Thoracic aorta endothelial cell (primary cell): Measurements from ENCODE around the gene G3BP1. TPM values are rescaled to one million over a fixed set of nuclear protein-coding genes. Genes with fewer than 3 reads are reported as not detected.

Experiments used
- total RNA-seq: library from RNA; depleted of rRNA; stranded (reverse); fragments of >200 nt; gene quantifications from 2 replicates; pipeline ENCODE4 v1.2.3, GENCODE V29; 2012

The G3BP1 gene
- total RNA-seq: 328 and 332 TPM in 2 replicates

GRCh38 chr5:151771259-151772028 lies at the start of gene G3BP1:
Gene G3BP1 (plus strand): TSS chr5:151771954. CDS start chr5:151786621, 14,667 bp downstream.

GRCh38 chr5:151758430-151759241 lies 13.1 kb upstream of the G3BP1 start, which contains the start of gene ATOX1:
Gene ATOX1 (minus strand): TSS chr5:151758631. CDS start chr5:151758551, 80 bp downstream.

Other genes starting within 250 kb of the G3BP1 start
- under 0.01 TPM in 1 of 2 replicates, not detected in the other for gene FAT2, start 180.6 kb upstream of the G3BP1 start, total RNA-seq
- 932 and 1,783 TPM in 2 replicates for gene SPARC, start 85.0 kb upstream of the G3BP1 start, total RNA-seq
- 44.8 and 54.9 TPM in 2 replicates for gene ATOX1, start 13.3 kb upstream of the G3BP1 start, total RNA-seq
- gene GLRA1, start 152.9 kb downstream of the G3BP1 start, total RNA-seq: not detected in 2 replicates